CD14-positive monocyte (primary cell): ENCODE results near the gene GULP1. TPM values are rescaled to one million over a fixed set of nuclear protein-coding genes. Genes with fewer than 3 reads are reported as not detected.

Experiments
- DNase-seq, 3 donors: peaks; one replicate each; pipeline ENCODE4 v3.0.0-alpha.2; 2011 to 2022
- H2AFZ ChIP-seq: 2 replicates; pipeline ENCODE4 v1.6.0; 2012; ENCODE audit warnings: mild to moderate bottlenecking, low read depth, low read length, inconsistent platforms; ENCODE audit not compliant: insufficient read depth, poor library complexity, severe bottlenecking
- H3K27ac ChIP-seq, 2 donors: 1 replicate in 1 of 2; 2 replicates in 1 of 2; pipeline ENCODE4 v1.5.1; 2012 to 2013; ENCODE audit warnings: low read length in 2 of 2, control low read depth in 1 of 2, inconsistent platforms in 1 of 2, low read depth in 1 of 2, mild to moderate bottlenecking in 1 of 2
- H3K27me3 ChIP-seq, 2 donors: one replicate each; pipeline versions ENCODE4 v1.6.0 to v1.6.1; 2011 to 2013; ENCODE audit warnings: low read length in 2 of 2; ENCODE audit not compliant: control insufficient read depth in 2 of 2, insufficient read depth in 2 of 2
- H3K36me3 ChIP-seq, 2 donors: replicated peaks in 1 of 2; 1 replicate in 1 of 2; 2 replicates in 1 of 2; pipeline versions ENCODE4 v1.5.1 to v1.6.1; 2012 to 2013; ENCODE audit warnings: low read length in 2 of 2, control low read depth in 1 of 2, inconsistent platforms in 1 of 2, mild to moderate bottlenecking in 1 of 2; ENCODE audit not compliant: insufficient read depth in 2 of 2, control insufficient read depth in 1 of 2
- H3K4me1 ChIP-seq, 2 donors: 1 replicate in 1 of 2; 2 replicates in 1 of 2; pipeline versions ENCODE4 v1.5.1 to v1.6.1; 2012 to 2013; ENCODE audit warnings: low read length in 2 of 2, control low read depth in 1 of 2, inconsistent platforms in 1 of 2, mild to moderate bottlenecking in 1 of 2, moderate library complexity in 1 of 2; ENCODE audit not compliant: insufficient read depth in 2 of 2, control insufficient read depth in 1 of 2
- H3K4me2 ChIP-seq: replicated peaks from 2 replicates; pipeline ENCODE3; 2012; ENCODE audit warnings: low read length, moderate library complexity, mild to moderate bottlenecking; ENCODE audit not compliant: poor library complexity, severe bottlenecking; ENCODE audit errors: extremely low read depth
- H3K4me3 ChIP-seq, 3 experiments: fragments of 200-600 bp in 1 of 3; sonication (generic) in 1 of 3; replicated peaks in 1 of 3; 1 replicate in 2 of 3; 2 replicates in 1 of 3; pipeline ENCODE4 v1.5.1; 2011 to 2013; ENCODE audit warnings: low read length in 3 of 3, mild to moderate bottlenecking in 3 of 3, control low read depth in 2 of 3, low read depth in 2 of 3, inconsistent platforms in 1 of 3, moderate library complexity in 1 of 3
- H3K79me2 ChIP-seq: 2 replicates; pipeline ENCODE4 v1.6.0; 2012; ENCODE audit warnings: mild to moderate bottlenecking, control low read depth, inconsistent platforms, low read length, moderate library complexity; ENCODE audit not compliant: insufficient read depth
- H3K9ac ChIP-seq: 2 replicates; pipeline ENCODE4 v1.6.0; 2017; ENCODE audit warnings: low read length, mild to moderate bottlenecking; ENCODE audit not compliant: insufficient read depth, poor library complexity, severe bottlenecking
- H3K9me3 ChIP-seq, 2 donors: replicated peaks in 1 of 2; 1 replicate in 1 of 2; 2 replicates in 1 of 2; pipeline versions ENCODE4 v1.5.1 to v1.6.1; 2012 to 2013; ENCODE audit warnings: low read length in 2 of 2, control low read depth in 1 of 2; ENCODE audit not compliant: control insufficient read depth in 1 of 2, insufficient read depth in 1 of 2
- H4K20me1 ChIP-seq: 2 replicates; pipeline ENCODE4 v1.6.0; 2012; ENCODE audit warnings: mild to moderate bottlenecking, low read length, control low read depth, moderate library complexity; ENCODE audit not compliant: insufficient read depth
- H3K27ac Mint-ChIP-seq, 7 donors: one replicate each; pipeline ENCODE4 v1.8.0; 2020; ENCODE audit warnings: mild to moderate bottlenecking in 7 of 7, mixed read lengths in 7 of 7, moderate library complexity in 6 of 7, inconsistent platforms in 2 of 7
- H3K27me3 Mint-ChIP-seq, 3 donors: one replicate each; pipeline ENCODE4 v1.8.0; 2021 to 2022; ENCODE audit warnings: low read depth in 3 of 3, mild to moderate bottlenecking in 3 of 3, mixed read lengths in 3 of 3, moderate library complexity in 3 of 3, inconsistent platforms in 1 of 3
- H3K36me3 Mint-ChIP-seq, 2 donors: one replicate each; pipeline ENCODE4 v1.8.0; 2020; ENCODE audit warnings: mixed read lengths in 2 of 2, inconsistent platforms in 1 of 2, mild to moderate bottlenecking in 1 of 2
- H3K4me1 Mint-ChIP-seq: one replicate; pipeline ENCODE4 v1.8.0; 2020; ENCODE audit warnings: mild to moderate bottlenecking, mixed read lengths
- H3K4me3 Mint-ChIP-seq, 2 donors: one replicate each; pipeline ENCODE4 v1.8.0; 2020; ENCODE audit warnings: mild to moderate bottlenecking in 2 of 2, mixed read lengths in 2 of 2, moderate library complexity in 1 of 2
- H3K9me3 Mint-ChIP-seq, 7 donors: one replicate each; pipeline ENCODE4 v1.8.0; 2020 to 2022; ENCODE audit warnings: mixed read lengths in 7 of 7, mild to moderate bottlenecking in 6 of 7, moderate library complexity in 6 of 7, inconsistent platforms in 2 of 7
- WGBS: methylation state at CpG from one replicate; pipeline ENCODE4 v1.1.5; 2013; ENCODE audit warnings: missing lambda C conversion rate; ENCODE audit not compliant: insufficient coverage; 5-methylcytosine and 5-hydroxymethylcytosine counted together
- intact Hi-C, 2 donors: fragments of 100-400 bp; cut with micrococcal nuclease; formaldehyde crosslinking; loops; one replicate each; pipeline versions ENCODE4 v1.15.0 to v1.15.1; 2023
- polyA plus RNA-seq, 3 donors: library from polyadenylated mRNA; depleted of rRNA in 1 of 3; unstranded in 2 of 3; stranded (reverse) in 1 of 3; fragments of 300-500 nt in 2 of 3; fragments of >200 nt in 1 of 3; fragmentation: Illumina TruSeq in 2 of 3; gene quantifications; 1 replicate in 2 of 3; 2 replicates in 1 of 3; pipeline ENCODE4 v1.2.3, GENCODE V29; 2012 to 2021
- TF ChIP-seq, protein P1 (sequence below): fragments of 200-600 bp; IDR thresholded peaks from one replicate; pipeline ENCODE4 v1.8.0; 2022; ENCODE audit warnings: antibody characterized with exemption, mild to moderate bottlenecking

Gene GULP1
- polyA plus RNA-seq, 3 donors = not detected

- Histone ChIP-seq H4K20me1 (no peaks in the 10 kb centered on the region), H3K9ac (no peak overlapping the region), H3K9me3 (peaks cover 0 to 9% of the 10 kb centered on the region in 2 donors), H3K79me2 (no peaks in the 10 kb centered on the region), H3K4me1 (no peaks in the 10 kb centered on the region), H3K36me3 (no peaks in the 10 kb centered on the region), H3K27ac (no peak overlapping the region), H3K27me3 (no peaks in the 10 kb centered on the region), H3K4me2 (no peak overlapping the region), H2AFZ (no peak overlapping the region), H3K4me3 (no peak overlapping the region)
- H3K4me1 Mint-ChIP-seq = no peaks in the 10 kb centered on the region
- H3K4me3 Mint-ChIP-seq = no peak overlapping the region
- peaks cover 3 to 10% (median 4%) of the 10 kb centered on the region in 7 donors for H3K9me3 Mint-ChIP-seq
- no peak overlapping the region for H3K27ac Mint-ChIP-seq
- TF ChIP-seq, protein P1, sequence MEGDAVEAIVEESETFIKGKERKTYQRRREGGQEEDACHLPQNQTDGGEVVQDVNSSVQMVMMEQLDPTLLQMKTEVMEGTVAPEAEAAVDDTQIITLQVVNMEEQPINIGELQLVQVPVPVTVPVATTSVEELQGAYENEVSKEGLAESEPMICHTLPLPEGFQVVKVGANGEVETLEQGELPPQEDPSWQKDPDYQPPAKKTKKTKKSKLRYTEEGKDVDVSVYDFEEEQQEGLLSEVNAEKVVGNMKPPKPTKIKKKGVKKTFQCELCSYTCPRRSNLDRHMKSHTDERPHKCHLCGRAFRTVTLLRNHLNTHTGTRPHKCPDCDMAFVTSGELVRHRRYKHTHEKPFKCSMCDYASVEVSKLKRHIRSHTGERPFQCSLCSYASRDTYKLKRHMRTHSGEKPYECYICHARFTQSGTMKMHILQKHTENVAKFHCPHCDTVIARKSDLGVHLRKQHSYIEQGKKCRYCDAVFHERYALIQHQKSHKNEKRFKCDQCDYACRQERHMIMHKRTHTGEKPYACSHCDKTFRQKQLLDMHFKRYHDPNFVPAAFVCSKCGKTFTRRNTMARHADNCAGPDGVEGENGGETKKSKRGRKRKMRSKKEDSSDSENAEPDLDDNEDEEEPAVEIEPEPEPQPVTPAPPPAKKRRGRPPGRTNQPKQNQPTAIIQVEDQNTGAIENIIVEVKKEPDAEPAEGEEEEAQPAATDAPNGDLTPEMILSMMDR = no peak
- no peaks in the 10 kb centered on the region for H3K27me3 Mint-ChIP-seq
- no CpG with 5 or more reads among the region's 2 CpGs for WGBS
- DNase-seq = no peak
- intact Hi-C loops = no loop called here
- H3K36me3 Mint-ChIP-seq = no peaks in the 10 kb centered on the region
Measured at GRCh38 chr2:188601391-188601790, 309.7 kb downstream of the GULP1 start.

- Histone ChIP-seq H3K4me3 (no peak overlapping the region), H3K4me2 (no peak overlapping the region), H3K36me3 (no peaks in the 10 kb centered on the region), H3K9ac (no peak overlapping the region), H4K20me1 (no peaks in the 10 kb centered on the region), H3K9me3 (peaks cover 0 to 12% of the 10 kb centered on the region in 2 donors), H3K79me2 (no peaks in the 10 kb centered on the region), H3K27me3 (no peaks in the 10 kb centered on the region), H2AFZ (no peak overlapping the region), H3K4me1 (no peaks in the 10 kb centered on the region), H3K27ac (no peak overlapping the region)
- DNase-seq = no peak
- H3K4me1 Mint-ChIP-seq = no peaks in the 10 kb centered on the region
- H3K9me3 Mint-ChIP-seq = peaks cover 3 to 11% (median 4%) of the 10 kb centered on the region in 7 donors
- H3K4me3 Mint-ChIP-seq = no peak overlapping the region
- intact Hi-C loops = no loop called here
- no peaks in the 10 kb centered on the region for H3K27me3 Mint-ChIP-seq
- TF ChIP-seq, protein P1 = no peak
- H3K36me3 Mint-ChIP-seq = no peaks in the 10 kb centered on the region
- no peak overlapping the region for H3K27ac Mint-ChIP-seq
Measured at GRCh38 chr2:188601927-188602326, 310.3 kb downstream of the GULP1 start.
